A673 (cell line): Measurements from ENCODE around the gene ERH. TPM values are rescaled to one million over a fixed set of nuclear protein-coding genes. Genes with fewer than 3 reads are reported as not detected.

Experiments
- BruUV-seq: library from RNA; stranded (reverse); fragments of 400-500 nt; replicated peaks from 2 replicates; lab custom pipeline; 2021; lab: Mats Ljungman, UMichigan
- CTCF ChIA-PET: fragments of 300-600 bp; sonication (Branson Sonifier 250); formaldehyde crosslinking; loops from one replicate; lab custom pipeline; 2022; ENCODE audit warnings: antibody characterized with exemption; lab: Charles Lee
- POLR2A ChIA-PET: fragments of 300-600 bp; sonication (Branson Sonifier 250); formaldehyde crosslinking; loops from one replicate; lab custom pipeline; 2022; ENCODE audit warnings: antibody characterized with exemption; ENCODE audit not compliant: low non-redundant PET; lab: Charles Lee
- DNase-seq: peaks from one replicate; pipeline ENCODE4 v3.0.0-alpha.2; 2015; ENCODE audit warnings: low spot score
- H3K27ac ChIP-seq: fragments of 200-600 bp; sonication (generic); 2 replicates; pipeline ENCODE4 v1.5.1; 2016; ENCODE audit warnings: mixed run types, low read depth, mild to moderate bottlenecking, mixed read lengths, antibody characterized with exemption, low read length; ENCODE audit not compliant: poor library complexity, severe bottlenecking
- H3K27me3 ChIP-seq: fragments of 200-600 bp; sonication (generic); replicated peaks from 2 replicates; pipeline ENCODE4 v1.6.1; 2017; ENCODE audit warnings: mixed run types, low read depth, mild to moderate bottlenecking, mixed read lengths, antibody characterized with exemption, low read length; ENCODE audit not compliant: insufficient read depth, poor library complexity
- H3K36me3 ChIP-seq: fragments of 200-600 bp; sonication (generic); 2 replicates; pipeline ENCODE4 v1.6.1; 2016; ENCODE audit warnings: mixed run types, mild to moderate bottlenecking, mixed read lengths, antibody characterized with exemption, low read length; ENCODE audit not compliant: insufficient read depth, poor library complexity, severe bottlenecking
- H3K4me1 ChIP-seq: fragments of 200-600 bp; sonication (generic); 2 replicates; pipeline ENCODE4 v1.6.1; 2017; ENCODE audit warnings: mixed run types, mild to moderate bottlenecking, mixed read lengths, antibody characterized with exemption, low read length; ENCODE audit not compliant: insufficient read depth, poor library complexity, severe bottlenecking
- H3K4me3 ChIP-seq: fragments of 200-600 bp; sonication (generic); 2 replicates; pipeline ENCODE4 v1.5.1; 2016; ENCODE audit warnings: low read depth, mixed run types, mild to moderate bottlenecking, mixed read lengths, low read length; ENCODE audit not compliant: poor library complexity, severe bottlenecking
- H3K9me3 ChIP-seq: fragments of 200-600 bp; sonication (generic); 2 replicates; pipeline ENCODE4 v1.6.1; 2016; ENCODE audit warnings: mixed run types, low read depth, mild to moderate bottlenecking, mixed read lengths, antibody characterized with exemption, low read length; ENCODE audit not compliant: poor library complexity, severe bottlenecking
- CTCF ChIP-seq: fragments of 300-800, 200-600 bp; sonication (generic); conservative IDR thresholded peaks from 2 replicates; pipeline ENCODE4 v1.5.1; 2017; ENCODE audit warnings: low read depth, mild to moderate bottlenecking, antibody characterized with exemption, low read length, moderate library complexity, mixed read lengths
- EZH2 ChIP-seq: fragments of 200-600 bp; sonication (generic); IDR thresholded peaks from 2 replicates; pipeline ENCODE4 v1.6.1; 2017; ENCODE audit warnings: borderline replicate concordance, low read depth, mild to moderate bottlenecking, mixed read lengths, antibody characterized with exemption, low read length; ENCODE audit not compliant: poor library complexity, severe bottlenecking
- intact Hi-C: fragments of 100-400 bp; cut with micrococcal nuclease; formaldehyde crosslinking; loops from one replicate; pipeline ENCODE4 v1.10.0; 2022; ENCODE audit not compliant: unreplicated experiment
- total RNA-seq: library from RNA; stranded (reverse); gene quantifications from 2 replicates; pipeline ENCODE4 v1.2.3, GENCODE V29; 2021

The ERH gene
- total RNA-seq, 1 experiment from 2014 or later: 472 TPM

GRCh38 chr14:69331206-69331605 lies 66.9 kb downstream of the ERH start:
- ChIA-PET CTCF (no interaction called here), POLR2A (no interaction called here)
- TF ChIP-seq EZH2 (no peak), CTCF (no peak)

More at GRCh38 chr14:69331206-69331605, 66.9 kb downstream of the ERH start:
- Histone ChIP-seq H3K4me1 (no peaks in the 10 kb centered on the region), H3K36me3 (no peaks in the 10 kb centered on the region), H3K27me3 (no peaks in the 10 kb centered on the region), H3K27ac (no peak overlapping the region), H3K4me3 (no peak overlapping the region), H3K9me3 (no peaks in the 10 kb centered on the region)
- no peak for DNase-seq
- BruUV-seq: no TSS peak
- intact Hi-C loops: no loop called here

Other genes with a start within 250 kb of the ERH start
- gene DCAF5, start 245.2 kb downstream of the ERH start, total RNA-seq: 22.0 and 26.8 TPM in 2 replicates
- gene EXD2, start 206.8 kb downstream of the ERH start, total RNA-seq: 8.1 and 10.7 TPM in 2 replicates
- gene GALNT16, start 138.1 kb downstream of the ERH start, total RNA-seq: 0.32 and 0.63 TPM in 2 replicates
- 59.2 and 60.8 TPM in 2 replicates for gene SLC39A9, start 393 bp upstream of the ERH start, total RNA-seq
- gene PLEKHD1, start 86.4 kb upstream of the ERH start, total RNA-seq: 0.37 and 0.87 TPM in 2 replicates
- gene CCDC177, start 176.6 kb upstream of the ERH start, total RNA-seq: 0.09 TPM in 1 of 2 replicates, not detected in the other
- gene SUSD6, start 213.3 kb upstream of the ERH start, total RNA-seq: 9.2 and 13.1 TPM in 2 replicates